Stomach (tissue), 4 donors: ENCODE measurements around the gene CHKB.

Experiments
- CTCF ChIP-seq, 7 experiments: fragments of 450-650 bp in 4 of 7; fragments of 200-600 bp in 3 of 7; sonication (generic) in 3 of 7; IDR thresholded peaks; one replicate each; pipeline ENCODE4 v1.5.1; 2016 to 2019; ENCODE audit warnings: antibody characterized with exemption in 7 of 7, control low read depth in 2 of 7, mild to moderate bottlenecking in 1 of 7
- POLR2A ChIP-seq, 4 donors: fragments of 450-650 bp; IDR thresholded peaks; one replicate each; pipeline ENCODE4 v1.6.1; 2016; ENCODE audit warnings: antibody characterized with exemption in 4 of 4, control low read depth in 2 of 4, mild to moderate bottlenecking in 1 of 4, moderate library complexity in 1 of 4
- POLR2AphosphoS5 ChIP-seq, 3 donors: sonication (generic); formaldehyde crosslinking; IDR thresholded peaks; one replicate each; pipeline ENCODE4 v1.6.1; 2016; ENCODE audit warnings: antibody characterized with exemption in 3 of 3

DNA sequence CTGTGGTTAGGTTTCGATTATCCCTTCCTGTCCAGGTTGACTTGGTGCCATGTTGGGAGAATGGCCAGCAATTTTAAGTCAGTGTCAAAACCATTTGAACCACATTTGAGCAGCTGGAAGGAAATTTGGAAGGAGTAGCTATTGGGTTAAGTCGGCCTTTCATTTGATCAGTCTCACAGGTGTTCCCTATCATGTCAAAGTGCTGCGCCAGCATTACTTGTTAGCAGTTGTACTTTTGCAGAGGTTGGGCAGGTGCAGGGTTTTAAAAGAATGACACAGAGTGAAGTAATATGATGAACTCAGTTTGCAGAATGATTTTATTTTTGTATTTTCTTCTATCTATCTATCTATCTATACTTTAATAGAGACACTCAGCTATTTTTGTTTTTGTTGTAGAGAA, 46.4 kb downstream of the CHKB start:
- TF ChIP-seq POLR2AphosphoS5 (IDR thresholded peaks at IDR 0.05): no peak
- TF ChIP-seq POLR2A (IDR thresholded peaks at IDR 0.05): no peak
- TF ChIP-seq CTCF (IDR thresholded peaks at IDR 0.05): no peak
